GM19351 (cell line): ENCODE measurements around the gene OR7C2.
"Not testable (repeated sequence)": the region's sequence is repeated elsewhere in the genome, so short reads cannot be mapped to it uniquely, and the experiment has no call there.

Source experiments
- ATAC-seq: cut with Tn5 transposase; IDR thresholded peaks from one replicate; pipeline ENCODE4 v1.9.1; 2021; ENCODE audit warnings: mild to moderate bottlenecking, moderate library complexity; ENCODE audit not compliant: unreplicated experiment

OR7C2 gene

GRCh38 chr19:14941189-14941588 lies at the start of gene OR7C2:
TSS of gene OR7C2 (plus strand) at chr19:14941489. CDS start at chr19:14941489, 0 bp downstream.
- no peak for ATAC-seq

DNA sequence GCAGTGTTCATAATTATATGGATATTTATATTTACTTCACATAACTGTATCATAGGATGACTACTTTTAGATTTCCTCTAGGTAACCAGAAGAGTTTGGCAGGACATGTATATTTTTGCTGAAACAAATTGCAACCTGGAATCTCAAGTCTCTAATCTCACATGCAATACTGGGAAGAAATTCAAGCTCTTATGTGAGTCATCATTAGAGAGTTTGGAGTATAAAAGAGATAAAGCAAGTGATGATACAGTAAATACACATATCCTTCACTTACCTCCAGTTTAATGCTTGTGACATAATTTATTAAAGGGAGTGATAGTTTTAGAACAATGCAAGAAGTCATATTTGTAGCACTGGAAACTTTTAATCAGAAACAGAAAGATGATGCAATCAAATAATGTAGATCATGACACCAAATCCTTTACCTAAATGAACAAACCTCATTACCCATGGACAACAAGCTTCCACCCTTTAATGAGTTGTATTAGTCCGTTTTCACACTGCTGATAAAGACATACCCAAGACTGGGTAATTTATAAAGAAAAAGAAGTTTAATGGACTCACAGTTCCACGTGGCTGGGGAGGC lies 39.5 kb upstream of the OR7C2 start:
- no peak for ATAC-seq

DNA sequence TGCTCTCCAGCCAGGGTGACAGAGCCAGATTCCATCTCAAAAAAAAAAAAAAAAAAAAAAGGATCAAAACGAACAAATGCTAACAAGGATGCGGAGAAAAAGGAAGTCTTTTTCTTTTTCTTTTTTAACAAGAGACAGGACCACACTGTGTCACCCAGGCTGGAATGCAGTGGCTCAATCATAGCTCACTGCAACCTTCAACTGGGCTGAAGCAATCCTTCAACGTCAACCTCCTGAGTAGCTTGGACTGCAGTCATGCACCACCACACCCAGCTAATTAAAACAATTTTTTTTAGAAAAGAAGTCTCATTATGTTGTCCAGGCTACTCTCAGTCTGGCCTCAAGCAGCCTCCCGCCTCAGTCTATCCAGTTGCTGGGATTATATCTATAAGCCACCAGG lies 34.6 kb upstream of the OR7C2 start:
- ATAC-seq, result no peak

DNA sequence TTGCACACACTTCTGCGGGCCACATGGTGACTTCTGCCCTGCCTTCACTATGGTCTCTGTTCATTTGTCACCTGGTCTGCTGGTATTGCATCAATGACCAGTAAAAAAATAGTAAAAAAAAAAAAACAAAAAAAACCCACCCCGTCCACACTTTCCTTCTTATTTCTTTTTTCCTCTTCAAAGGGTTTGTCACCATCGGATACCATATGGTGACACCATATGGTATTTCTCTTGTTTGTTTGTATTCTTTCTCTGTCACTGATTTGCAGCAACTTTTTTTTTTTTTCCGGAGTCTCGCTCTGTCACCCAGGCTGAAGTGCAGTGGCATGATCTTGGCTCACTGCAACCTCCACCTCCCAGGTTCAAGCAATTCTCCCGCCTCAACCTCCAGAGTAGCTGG lies 26.2 kb upstream of the OR7C2 start:
- ATAC-seq, result no peak

DNA sequence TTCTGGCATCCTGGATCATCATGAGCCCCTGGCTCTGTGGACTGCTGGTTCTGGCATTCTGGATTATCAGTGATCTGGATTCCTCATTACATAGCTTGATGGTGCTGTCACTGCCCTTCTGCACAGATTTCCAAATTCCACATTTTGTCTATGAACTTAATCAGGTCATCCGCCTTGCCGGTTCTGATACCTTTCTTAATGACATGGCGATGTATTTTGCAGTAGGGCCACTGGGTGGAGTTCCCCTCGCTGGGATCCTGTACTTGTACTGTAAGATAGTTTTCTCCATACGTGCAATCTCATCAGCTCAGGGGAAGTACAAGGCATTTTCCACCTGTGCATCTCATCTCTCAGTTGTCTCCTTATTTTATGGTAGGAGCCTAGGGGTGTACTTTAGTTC lies 24.4 kb upstream of the OR7C2 start:
- ATAC-seq, result no peak

- no peak for ATAC-seq
Measured at GRCh38 chr19:14933506-14933905, 7.8 kb upstream of the OR7C2 start.

DNA sequence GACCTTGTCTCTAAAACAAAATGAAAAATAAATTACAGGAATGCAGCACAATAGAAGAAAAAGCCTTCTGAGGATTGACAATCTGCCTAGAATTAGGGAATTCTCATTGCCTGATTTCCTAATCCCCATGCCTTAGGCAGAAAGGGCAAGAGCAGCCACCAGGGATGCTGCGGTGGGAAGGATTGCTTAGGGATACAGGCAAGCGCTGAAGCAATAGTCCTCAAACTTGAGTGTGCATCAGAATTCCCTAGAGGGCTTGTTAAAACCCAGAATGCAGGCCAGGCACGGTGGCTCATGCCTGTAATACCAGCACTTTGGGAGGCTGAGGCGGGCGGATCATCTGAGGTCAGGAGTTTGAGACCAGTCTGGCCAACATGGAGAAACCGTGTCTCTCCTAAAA lies 1.0 kb upstream of the OR7C2 start:
- ATAC-seq, result no peak

DNA sequence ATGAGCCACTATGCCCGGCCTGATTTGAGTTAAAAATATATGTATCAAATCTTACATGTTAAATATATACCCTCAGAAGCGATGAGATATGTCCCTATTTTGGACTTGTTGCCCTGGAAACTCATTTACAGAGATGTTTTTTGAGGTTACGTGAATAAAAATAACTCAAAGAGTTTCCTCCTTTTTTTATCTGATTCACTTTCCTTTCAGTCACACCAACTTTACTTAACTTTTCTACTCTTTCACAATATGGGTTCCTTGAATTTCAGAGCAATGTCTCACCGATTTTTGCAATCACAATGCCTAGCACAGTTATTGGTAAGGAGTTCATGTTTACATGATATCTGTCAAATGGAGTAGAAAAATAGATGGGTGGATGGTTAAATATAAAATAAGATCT lies 2.3 kb downstream of the OR7C2 start:
- ATAC-seq, result no peak

DNA sequence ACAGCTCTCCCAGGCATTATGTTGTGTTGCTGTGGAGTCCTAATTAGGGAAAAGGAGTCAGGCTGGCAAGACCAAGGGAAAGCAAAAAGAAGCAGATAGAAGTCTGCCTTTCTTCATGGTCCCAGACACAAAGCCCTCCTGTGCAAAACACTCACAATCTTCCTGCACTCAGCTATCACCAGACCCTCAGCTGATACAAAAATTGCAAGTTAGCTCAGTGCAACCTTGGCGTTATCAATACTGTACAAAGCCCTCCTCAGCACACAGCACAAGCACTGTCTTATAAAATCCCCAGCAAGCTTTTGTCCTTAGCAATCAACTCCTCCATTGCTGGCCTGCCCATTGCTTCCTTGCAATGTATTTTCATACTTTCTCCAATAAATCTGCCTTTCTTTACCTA lies 3.2 kb downstream of the OR7C2 start:
- ATAC-seq, result no peak

GRCh38 chr19:14949413-14949812 lies 8.1 kb downstream of the OR7C2 start:
- not testable (repeated sequence) for ATAC-seq

GRCh38 chr19:14949876-14950275 lies 8.6 kb downstream of the OR7C2 start:
- ATAC-seq, result no peak

DNA sequence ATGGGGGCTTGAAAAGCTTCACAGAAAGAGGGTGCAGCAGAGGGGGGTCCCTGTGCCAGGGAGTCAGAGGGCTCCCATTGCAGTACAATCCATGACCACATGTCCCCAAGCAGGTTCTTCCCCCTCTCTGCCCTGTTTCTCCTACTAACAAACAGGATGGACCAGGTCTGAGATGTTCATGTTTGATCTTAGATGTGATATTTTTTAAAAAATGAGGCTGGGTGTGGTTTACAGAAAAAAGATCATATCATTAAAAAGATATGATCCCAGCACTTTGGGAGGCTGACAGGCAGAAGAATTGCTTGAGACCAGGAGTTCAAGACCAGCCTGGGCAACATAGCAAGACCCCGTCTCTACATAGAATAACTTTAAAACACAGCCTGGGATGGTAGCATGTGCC lies 9.1 kb downstream of the OR7C2 start:
- no peak for ATAC-seq

DNA sequence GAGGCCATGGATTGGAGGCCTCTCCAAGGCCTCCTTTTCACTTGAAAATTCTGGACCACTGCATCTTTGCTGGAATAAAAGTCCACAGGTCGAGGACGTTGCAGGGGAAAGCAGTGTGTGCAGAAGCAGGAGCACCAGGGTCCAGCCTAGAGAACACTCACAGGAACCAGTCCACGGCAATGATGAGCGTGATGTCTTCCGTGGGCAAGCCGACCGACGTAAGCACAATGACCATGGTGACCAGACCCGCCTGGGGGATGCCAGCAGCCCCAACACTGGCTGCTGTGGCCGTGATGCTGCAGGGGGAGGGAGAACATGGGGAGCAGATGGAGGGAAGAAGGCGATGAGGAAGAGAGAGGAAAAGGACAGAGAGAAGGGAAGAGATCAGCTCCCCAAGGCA lies 11.5 kb downstream of the OR7C2 start:
- no peak for ATAC-seq

GRCh38 chr19:14954071-14954655 lies 12.9 kb downstream of the OR7C2 start:
- no peak for ATAC-seq

GRCh38 chr19:14957464-14957863 lies 16.2 kb downstream of the OR7C2 start:
- no peak for ATAC-seq

DNA sequence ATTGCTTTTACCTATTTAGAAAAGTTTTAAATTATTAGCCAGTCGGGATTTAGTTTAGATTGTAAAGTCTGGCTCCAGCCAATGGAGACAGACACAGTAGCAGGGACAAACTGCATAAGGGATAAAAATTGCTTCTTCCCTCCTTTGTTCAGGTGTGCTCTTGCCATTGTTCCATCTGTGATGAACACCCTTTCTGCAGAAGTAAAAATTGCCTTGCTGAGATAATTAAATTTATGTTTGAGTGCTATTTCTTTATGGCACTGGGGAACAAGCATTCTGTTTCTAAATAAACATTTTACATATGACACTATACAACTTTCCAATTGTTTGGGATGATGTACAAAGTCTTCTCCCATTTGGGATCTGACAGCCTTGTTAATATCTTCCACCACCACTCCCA lies 18.0 kb downstream of the OR7C2 start:
- ATAC-seq, result no peak

- ATAC-seq, result no peak
Measured at GRCh38 chr19:14961956-14962685, 20.8 kb downstream of the OR7C2 start.

DNA sequence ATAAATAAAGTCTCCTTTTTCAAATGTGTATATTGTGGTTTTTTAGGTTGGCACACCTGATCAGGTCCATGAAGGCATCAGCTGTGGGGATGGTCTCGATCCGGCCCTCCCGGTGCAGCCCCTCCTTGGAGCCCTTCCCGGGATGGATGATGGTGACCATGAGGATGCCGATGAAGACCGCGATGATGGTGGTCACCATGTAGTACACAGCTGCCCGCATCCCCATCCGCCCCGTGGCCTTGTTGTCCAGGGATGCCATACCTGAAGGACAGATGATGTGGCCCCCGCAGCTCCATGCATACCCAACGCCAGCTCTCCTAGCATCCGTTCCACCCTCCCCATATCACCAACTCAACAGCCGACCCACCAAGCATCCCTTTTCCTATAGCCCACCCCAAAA lies 27.0 kb downstream of the OR7C2 start:
- ATAC-seq, result no peak

DNA sequence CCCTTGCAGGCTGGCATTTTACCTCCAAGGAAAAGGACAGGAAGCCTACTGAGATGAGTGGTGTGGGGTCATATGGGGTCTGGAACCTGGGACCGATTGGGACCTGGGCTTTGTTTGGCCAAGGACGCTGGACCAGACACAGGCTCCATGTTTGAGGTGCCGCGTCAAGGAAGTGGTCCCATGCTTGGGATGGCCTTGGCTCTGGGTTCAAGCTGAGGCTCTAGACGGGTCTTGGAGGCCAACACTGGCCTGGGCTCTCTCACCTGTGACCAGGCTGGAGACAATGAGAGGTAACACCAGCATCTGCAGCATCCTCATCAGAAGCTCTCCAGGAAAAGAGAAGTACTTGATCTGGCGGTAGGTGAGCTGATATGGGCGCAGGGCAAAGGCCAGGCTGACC lies 30.2 kb downstream of the OR7C2 start:
- no peak for ATAC-seq

DNA sequence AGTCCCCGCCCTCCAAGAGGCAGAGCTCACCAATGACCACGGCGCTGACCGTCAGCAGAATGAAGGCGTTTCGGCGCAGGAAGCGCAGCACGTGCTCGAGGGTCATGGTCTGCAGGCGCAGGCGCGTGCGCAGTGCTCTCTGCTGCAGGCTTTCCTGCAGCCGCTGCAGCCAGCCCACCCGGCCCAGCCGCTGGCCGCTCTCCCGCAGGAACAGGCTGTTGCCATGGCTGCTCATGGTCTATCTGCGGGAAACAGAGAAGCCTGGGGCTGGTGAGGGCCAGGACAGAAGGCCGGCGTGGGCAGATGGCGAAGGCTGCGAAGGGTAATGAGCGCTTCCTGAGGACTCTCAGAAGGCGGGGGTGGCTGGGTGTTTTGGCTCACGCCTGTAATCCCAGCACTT lies 31.4 kb downstream of the OR7C2 start:
- no peak for ATAC-seq

GRCh38 chr19:14974488-14974887 lies 33.2 kb downstream of the OR7C2 start:
- ATAC-seq, result no peak

GRCh38 chr19:14977128-14977527 lies 35.8 kb downstream of the OR7C2 start:
- ATAC-seq, result no peak
